GM23248 (cell line): ENCODE results near the gene THY1.

ENCODE experiments used
- EZH2 ChIP-seq: fragments of 200-600 bp; sonication (generic); IDR thresholded peaks from 2 replicates; pipeline ENCODE4 v1.6.1; 2018; ENCODE audit warnings: antibody characterized with exemption, mild to moderate bottlenecking; ENCODE audit not compliant: insufficient read depth, poor library complexity, severe bottlenecking
- EZH2phosphoT487 ChIP-seq: fragments of 200-600 bp; sonication (generic); IDR thresholded peaks from 2 replicates; pipeline ENCODE4 v1.6.1; 2018; ENCODE audit warnings: antibody characterized with exemption, moderate library complexity, mild to moderate bottlenecking, low read depth; ENCODE audit not compliant: insufficient read depth

GRCh38 chr11:119376197-119376847 lies 46.6 kb downstream of the THY1 start:
- TF ChIP-seq EZH2phosphoT487: no peak
- TF ChIP-seq EZH2: no peak
